BE2C (cell line): ENCODE measurements around the gene MTERF1.
A peak's percentile ranks its signal among the peaks of the same experiment; 100 is the strongest.
"Not testable (repeated sequence)": the region's sequence is repeated elsewhere in the genome, so short reads cannot be mapped to it uniquely, and the experiment has no call there.

Source experiments
- DNase-seq: peaks from one replicate; pipeline ENCODE4 v3.0.0-alpha.2; 2020
- H3K27me3 ChIP-seq: fragments of 250-450 bp; sonication (Bioruptor Pico); 2 replicates; pipeline ENCODE4 v1.5.1; 2020; ENCODE audit warnings: mild to moderate bottlenecking
- H3K36me3 ChIP-seq: fragments of 250-450 bp; sonication (Bioruptor Pico); 2 replicates; pipeline ENCODE4 v1.5.1; 2020; ENCODE audit warnings: mild to moderate bottlenecking
- H3K4me1 ChIP-seq: fragments of 250-450 bp; sonication (Bioruptor Pico); 2 replicates; pipeline ENCODE4 v1.5.1; 2020
- H3K4me3 ChIP-seq: 2 replicates; pipeline ENCODE4 v1.5.1; 2011; ENCODE audit warnings: low read depth, low read length
- H3K9me3 ChIP-seq: fragments of 250-450 bp; sonication (Bioruptor Pico); 2 replicates; pipeline ENCODE4 v1.5.1; 2020
- TF ChIP-seq, protein P1 (sequence below): IDR thresholded peaks from 2 replicates; pipeline ENCODE4 v1.5.1; 2012; ENCODE audit warnings: mild to moderate bottlenecking, low read depth, low read length

The MTERF1 gene

DNA sequence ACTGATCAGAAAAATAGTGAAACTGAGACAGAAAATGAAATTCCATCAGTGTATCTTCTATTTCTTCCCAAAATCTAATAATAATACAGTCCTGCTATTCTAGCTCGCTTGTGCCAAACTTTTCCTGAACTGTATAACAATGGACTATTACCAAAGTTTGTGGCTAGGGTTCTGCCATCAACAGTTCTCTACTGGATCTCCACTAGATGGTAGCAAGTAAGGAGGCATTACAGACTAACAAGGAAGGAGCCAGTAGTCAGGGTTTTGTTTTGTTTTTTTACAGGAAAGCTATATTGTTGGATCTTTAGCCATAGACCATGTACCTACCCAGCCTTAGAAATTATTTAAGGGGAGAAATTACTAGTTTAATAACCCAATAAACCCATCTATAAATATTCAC is 10.8 kb downstream of the MTERF1 start:
- Histone ChIP-seq H3K27me3 (no peaks in the 10 kb centered on the region), H3K4me1 (no peaks in the 10 kb centered on the region), H3K4me3 (no peak overlapping the region), H3K9me3 (no peaks in the 10 kb centered on the region), H3K36me3 (no peaks in the 10 kb centered on the region)
- TF ChIP-seq, protein P1, sequence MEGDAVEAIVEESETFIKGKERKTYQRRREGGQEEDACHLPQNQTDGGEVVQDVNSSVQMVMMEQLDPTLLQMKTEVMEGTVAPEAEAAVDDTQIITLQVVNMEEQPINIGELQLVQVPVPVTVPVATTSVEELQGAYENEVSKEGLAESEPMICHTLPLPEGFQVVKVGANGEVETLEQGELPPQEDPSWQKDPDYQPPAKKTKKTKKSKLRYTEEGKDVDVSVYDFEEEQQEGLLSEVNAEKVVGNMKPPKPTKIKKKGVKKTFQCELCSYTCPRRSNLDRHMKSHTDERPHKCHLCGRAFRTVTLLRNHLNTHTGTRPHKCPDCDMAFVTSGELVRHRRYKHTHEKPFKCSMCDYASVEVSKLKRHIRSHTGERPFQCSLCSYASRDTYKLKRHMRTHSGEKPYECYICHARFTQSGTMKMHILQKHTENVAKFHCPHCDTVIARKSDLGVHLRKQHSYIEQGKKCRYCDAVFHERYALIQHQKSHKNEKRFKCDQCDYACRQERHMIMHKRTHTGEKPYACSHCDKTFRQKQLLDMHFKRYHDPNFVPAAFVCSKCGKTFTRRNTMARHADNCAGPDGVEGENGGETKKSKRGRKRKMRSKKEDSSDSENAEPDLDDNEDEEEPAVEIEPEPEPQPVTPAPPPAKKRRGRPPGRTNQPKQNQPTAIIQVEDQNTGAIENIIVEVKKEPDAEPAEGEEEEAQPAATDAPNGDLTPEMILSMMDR, result 0 out of 2 replicates have a peak, but pooled peaks have one; percentile 9
- DNase-seq, result no peak

DNA sequence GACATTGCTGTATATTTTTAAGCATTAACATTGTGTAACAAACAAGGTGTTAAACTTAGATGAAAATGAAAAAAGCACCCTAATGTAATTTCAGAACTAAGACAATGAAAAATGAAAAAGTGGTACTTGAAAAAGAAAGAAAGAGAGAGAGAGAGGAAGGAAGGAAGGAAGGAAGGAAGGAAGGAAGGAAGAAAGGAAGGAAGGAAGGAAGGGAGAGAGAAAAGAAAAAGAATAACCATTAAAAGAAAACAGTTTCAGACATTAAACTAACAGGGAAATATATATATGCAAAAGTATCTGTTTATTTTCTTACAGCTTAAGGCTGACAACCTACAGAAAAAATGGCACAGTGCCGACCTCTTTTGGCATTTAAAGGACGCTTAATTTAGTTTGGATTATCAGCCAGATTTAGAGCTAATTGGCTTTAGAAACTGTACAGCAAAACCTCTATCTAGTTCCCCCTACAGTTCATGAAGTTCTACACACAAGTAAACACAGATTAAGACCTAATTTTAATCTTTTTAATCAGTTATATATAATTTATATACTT is 13.8 kb downstream of the MTERF1 start:
- H3K9me3 ChIP-seq, result no peaks in the 10 kb centered on the region
- no peaks in the 10 kb centered on the region for H3K4me1 ChIP-seq
- no peaks in the 10 kb centered on the region for H3K36me3 ChIP-seq
- no peaks in the 10 kb centered on the region for H3K27me3 ChIP-seq
- H3K4me3 ChIP-seq, result no peak overlapping the region
- no peak for DNase-seq
- TF ChIP-seq, protein P1, result no peak

DNA sequence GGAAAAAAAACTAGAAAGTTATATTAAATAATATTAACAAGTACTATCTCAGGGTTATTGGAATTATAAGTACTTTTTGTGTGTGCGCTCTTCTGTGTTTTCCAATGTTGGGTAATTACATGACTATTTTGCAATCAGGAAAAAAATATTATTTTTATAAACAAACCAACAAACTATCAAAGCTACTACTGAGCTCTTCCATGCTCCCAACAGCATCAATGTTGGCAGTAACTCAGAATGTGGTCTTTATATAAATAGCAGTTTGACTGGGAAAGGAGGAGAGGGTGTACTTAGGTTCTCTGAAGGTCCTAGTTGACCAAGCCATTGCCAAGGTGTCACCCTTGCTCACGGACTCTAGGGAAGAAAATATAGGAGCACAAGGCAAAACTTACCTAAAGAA is 15.0 kb downstream of the MTERF1 start:
- H3K4me3 ChIP-seq, result no peak overlapping the region
- no peaks in the 10 kb centered on the region for H3K27me3 ChIP-seq
- DNase-seq, result no peak
- H3K9me3 ChIP-seq, result no peaks in the 10 kb centered on the region
- TF ChIP-seq, protein P1, result no peak
- H3K36me3 ChIP-seq, result no peaks in the 10 kb centered on the region
- no peaks in the 10 kb centered on the region for H3K4me1 ChIP-seq

DNA sequence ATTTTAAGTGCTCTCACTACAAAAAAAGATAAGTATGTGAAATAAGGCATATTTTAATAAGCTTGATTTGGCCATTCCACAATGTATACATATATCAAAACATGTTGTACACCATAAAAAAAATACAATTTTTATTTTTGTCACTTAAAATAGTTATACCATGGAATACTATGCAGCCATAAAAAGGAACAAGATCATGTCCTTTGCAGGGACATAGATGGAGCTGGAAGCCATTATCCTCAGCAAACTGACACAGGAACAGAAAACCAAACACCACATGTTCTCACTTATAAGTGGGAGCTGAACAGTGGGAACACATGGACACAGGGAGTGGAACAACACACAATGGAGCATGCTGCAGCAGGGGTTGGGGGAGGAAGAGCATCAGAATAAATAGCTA is 15.9 kb downstream of the MTERF1 start:
- H3K36me3 ChIP-seq, H3K4me1 ChIP-seq, H3K4me3 ChIP-seq, DNase-seq, H3K27me3 ChIP-seq, H3K9me3 ChIP-seq: not testable (repeated sequence)

DNA sequence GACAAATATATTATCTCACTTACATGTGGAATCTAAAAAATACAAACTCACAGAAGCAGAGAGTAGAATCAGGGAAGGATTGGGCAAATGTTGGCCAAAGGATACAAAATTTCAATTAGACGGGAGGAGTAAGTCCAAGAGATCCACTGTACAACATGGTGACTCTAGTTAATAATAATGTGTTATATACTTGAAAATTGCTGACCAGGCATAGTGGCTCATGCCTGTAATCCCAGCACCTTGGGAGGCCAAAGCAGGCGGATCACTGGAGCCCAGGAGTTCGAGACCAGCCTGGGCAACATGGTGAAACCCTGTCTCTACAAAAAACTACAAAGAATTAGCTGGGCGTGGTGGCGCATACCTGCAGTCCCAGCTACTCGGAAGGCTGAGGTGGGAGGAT is 16.4 kb downstream of the MTERF1 start:
- no peak for DNase-seq
- TF ChIP-seq, protein P1, result no peak

DNA sequence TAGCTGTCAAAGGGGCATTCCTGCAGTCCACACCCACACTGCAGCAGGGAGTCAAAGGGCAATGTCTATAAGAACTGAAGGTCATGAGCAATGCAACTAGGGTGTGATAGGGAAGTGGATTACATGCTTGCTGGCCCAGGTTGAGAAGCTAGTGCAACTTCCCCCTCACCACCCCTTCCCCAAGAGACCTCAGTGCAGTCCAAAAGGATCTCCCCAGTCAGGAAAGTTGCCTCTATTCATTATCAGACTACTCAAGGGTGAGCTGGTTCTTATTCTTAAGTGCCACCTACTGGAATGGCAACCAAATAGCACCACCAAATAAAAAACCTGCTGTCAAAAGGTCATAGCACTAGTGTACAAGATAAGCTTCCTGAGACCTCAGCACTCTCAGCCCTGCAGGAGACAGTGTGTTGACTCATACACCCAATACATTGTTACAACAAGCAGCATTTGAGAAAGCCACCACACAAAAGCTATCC is 28.2 kb downstream of the MTERF1 start:
- Histone ChIP-seq H3K4me3 (no peak overlapping the region), H3K36me3 (no peaks in the 10 kb centered on the region), H3K27me3 (no peaks in the 10 kb centered on the region), H3K9me3 (no peaks in the 10 kb centered on the region), H3K4me1 (no peaks in the 10 kb centered on the region)
- TF ChIP-seq, protein P1, result peak; percentile 34
- DNase-seq, result no peak

More for the DNA sequence above, 16.4 kb downstream of the MTERF1 start:
- H3K36me3 ChIP-seq, result no peaks in the 10 kb centered on the region
- H3K4me3 ChIP-seq, result no peak overlapping the region
- H3K27me3 ChIP-seq, result no peaks in the 10 kb centered on the region
- H3K4me1 ChIP-seq, result no peaks in the 10 kb centered on the region
- H3K9me3 ChIP-seq, result no peaks in the 10 kb centered on the region

DNA sequence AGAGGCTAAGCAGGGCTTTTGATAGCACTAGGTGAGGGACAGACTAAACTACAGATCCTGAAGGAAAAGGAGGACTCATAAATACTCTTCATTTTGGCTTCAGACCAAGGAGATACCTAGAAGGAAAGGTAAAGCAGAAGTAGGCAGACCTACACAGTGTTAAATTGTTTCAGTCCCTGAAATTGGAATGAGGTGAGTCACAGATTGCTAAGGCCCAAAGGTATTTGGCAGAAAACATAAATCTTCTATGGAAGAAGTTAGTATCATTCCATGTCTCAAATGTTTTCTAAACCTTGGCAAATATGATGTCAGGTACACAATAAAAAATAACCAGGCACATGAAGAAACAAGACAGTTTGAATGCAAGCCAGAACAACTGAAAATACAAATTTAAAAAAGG is 30.0 kb downstream of the MTERF1 start:
- H3K4me3 ChIP-seq, result no peak overlapping the region
- DNase-seq, result no peak
- H3K27me3 ChIP-seq, result no peaks in the 10 kb centered on the region
- no peaks in the 10 kb centered on the region for H3K36me3 ChIP-seq
- no peaks in the 10 kb centered on the region for H3K9me3 ChIP-seq
- TF ChIP-seq, protein P1, result no peak
- no peaks in the 10 kb centered on the region for H3K4me1 ChIP-seq
